ENCODE results near the gene HS3ST6. TPM values are rescaled to one million over a fixed set of nuclear protein-coding genes. Genes with fewer than 3 reads are reported as not detected.

Gene HS3ST6
- total and polyA plus RNA-seq, 9 of the 15 experiments (the other 6 are each of a cell fraction or from before 2014, with no cell fraction given) = not detected

DNA sequence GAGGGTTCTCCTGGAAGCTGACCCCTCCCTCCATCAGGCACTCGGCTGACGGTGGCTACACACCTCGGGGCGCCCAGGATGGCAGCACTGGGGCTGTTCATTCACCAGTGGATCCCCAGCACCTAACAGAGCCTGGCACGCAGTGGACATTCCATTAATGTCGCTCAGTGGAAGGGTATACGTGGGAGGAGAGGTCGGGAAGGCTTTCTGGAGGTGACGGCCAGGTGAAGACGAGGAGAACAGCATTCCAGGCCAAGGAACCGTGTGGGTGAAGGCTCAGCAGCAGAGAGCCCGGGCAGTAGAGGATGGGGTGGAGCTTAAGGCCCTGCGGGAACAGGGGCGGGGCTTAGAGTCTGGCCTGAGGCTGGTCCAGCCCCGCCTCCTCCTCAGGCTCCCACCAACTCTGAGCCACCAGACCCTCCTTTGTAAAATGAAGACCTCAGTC, 2.5 kb upstream of the HS3ST6 start (continued):
- peak; percentile 44; the same call in 1 of the 2 replicates for TF ChIP-seq TOE1 (IDR thresholded peaks at IDR 0.05; ENCODE audit: borderline replicate concordance)
- TF ChIP-seq TOE1 (CRISPR knock-in tag; IDR thresholded peaks at IDR 0.05; ENCODE audit: borderline replicate concordance, low read depth) = no peak
- no peak for TF ChIP-seq CREBBP (IDR thresholded peaks at IDR 0.05; ENCODE audit: low read depth, low read length)
- TF ChIP-seq SREBF1 (IDR thresholded peaks at IDR 0.05; ENCODE audit: borderline replicate concordance, low read depth, low read length) = no peak
- peak in 1 of 2 experiments; percentile 27; a peak in 1 of 4 replicates for TF ChIP-seq NRF1 (conservative IDR thresholded peaks at IDR 0.05 in 1 of 2, IDR thresholded peaks at IDR 0.05 in 1 of 2)
- TF ChIP-seq FOXK2 (conservative IDR thresholded peaks at IDR 0.05 in 1 of 2, IDR thresholded peaks at IDR 0.05 in 1 of 2; ENCODE audit: low read depth in 2 of 2) = no peak
- no peak for TF ChIP-seq MTA2 (IDR thresholded peaks at IDR 0.05; ENCODE audit: low read depth)
- TF ChIP-seq, protein P1, sequence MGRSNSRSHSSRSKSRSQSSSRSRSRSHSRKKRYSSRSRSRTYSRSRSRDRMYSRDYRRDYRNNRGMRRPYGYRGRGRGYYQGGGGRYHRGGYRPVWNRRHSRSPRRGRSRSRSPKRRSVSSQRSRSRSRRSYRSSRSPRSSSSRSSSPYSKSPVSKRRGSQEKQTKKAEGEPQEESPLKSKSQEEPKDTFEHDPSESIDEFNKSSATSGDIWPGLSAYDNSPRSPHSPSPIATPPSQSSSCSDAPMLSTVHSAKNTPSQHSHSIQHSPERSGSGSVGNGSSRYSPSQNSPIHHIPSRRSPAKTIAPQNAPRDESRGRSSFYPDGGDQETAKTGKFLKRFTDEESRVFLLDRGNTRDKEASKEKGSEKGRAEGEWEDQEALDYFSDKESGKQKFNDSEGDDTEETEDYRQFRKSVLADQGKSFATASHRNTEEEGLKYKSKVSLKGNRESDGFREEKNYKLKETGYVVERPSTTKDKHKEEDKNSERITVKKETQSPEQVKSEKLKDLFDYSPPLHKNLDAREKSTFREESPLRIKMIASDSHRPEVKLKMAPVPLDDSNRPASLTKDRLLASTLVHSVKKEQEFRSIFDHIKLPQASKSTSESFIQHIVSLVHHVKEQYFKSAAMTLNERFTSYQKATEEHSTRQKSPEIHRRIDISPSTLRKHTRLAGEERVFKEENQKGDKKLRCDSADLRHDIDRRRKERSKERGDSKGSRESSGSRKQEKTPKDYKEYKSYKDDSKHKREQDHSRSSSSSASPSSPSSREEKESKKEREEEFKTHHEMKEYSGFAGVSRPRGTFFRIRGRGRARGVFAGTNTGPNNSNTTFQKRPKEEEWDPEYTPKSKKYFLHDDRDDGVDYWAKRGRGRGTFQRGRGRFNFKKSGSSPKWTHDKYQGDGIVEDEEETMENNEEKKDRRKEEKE (IDR thresholded peaks at IDR 0.05; ENCODE audit: borderline replicate concordance in 1 of 2, control insufficient read depth in 1 of 2, low read depth in 2 of 2, low read length in 1 of 2) = no peak
- no peak for TF ChIP-seq MCM2 (IDR thresholded peaks at IDR 0.05; ENCODE audit: low read depth)
- no peak for TF ChIP-seq NEUROD1 (IDR thresholded peaks at IDR 0.05; ENCODE audit: borderline replicate concordance, low read depth, low read length, partially characterized antibody)
- no peak for TF ChIP-seq SRSF9 (IDR thresholded peaks at IDR 0.05; ENCODE audit: borderline replicate concordance, low read depth, low read length)
- no peak for TF ChIP-seq ZNF274 (IDR thresholded peaks at IDR 0.05; ENCODE audit: borderline replicate concordance, low read depth, low read length)
- TF ChIP-seq, protein P2, sequence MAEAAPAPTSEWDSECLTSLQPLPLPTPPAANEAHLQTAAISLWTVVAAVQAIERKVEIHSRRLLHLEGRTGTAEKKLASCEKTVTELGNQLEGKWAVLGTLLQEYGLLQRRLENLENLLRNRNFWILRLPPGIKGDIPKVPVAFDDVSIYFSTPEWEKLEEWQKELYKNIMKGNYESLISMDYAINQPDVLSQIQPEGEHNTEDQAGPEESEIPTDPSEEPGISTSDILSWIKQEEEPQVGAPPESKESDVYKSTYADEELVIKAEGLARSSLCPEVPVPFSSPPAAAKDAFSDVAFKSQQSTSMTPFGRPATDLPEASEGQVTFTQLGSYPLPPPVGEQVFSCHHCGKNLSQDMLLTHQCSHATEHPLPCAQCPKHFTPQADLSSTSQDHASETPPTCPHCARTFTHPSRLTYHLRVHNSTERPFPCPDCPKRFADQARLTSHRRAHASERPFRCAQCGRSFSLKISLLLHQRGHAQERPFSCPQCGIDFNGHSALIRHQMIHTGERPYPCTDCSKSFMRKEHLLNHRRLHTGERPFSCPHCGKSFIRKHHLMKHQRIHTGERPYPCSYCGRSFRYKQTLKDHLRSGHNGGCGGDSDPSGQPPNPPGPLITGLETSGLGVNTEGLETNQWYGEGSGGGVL (CRISPR knock-in tag; IDR thresholded peaks at IDR 0.05) = no peak
- no peak for TF ChIP-seq NFXL1 (CRISPR knock-in tag; IDR thresholded peaks at IDR 0.05)
- TF ChIP-seq TEAD1 (CRISPR knock-in tag; IDR thresholded peaks at IDR 0.05) = no peak
- no peak for TF ChIP-seq ZNF589 (CRISPR knock-in tag; IDR thresholded peaks at IDR 0.05; ENCODE audit: low read depth)
- 0 out of 2 replicates have a peak, but pooled peaks have one; percentile 40 for TF ChIP-seq ZBTB1 (CRISPR knock-in tag; IDR thresholded peaks at IDR 0.05; ENCODE audit: borderline replicate concordance, low read depth)
- no peak for TF ChIP-seq ZNF282 (CRISPR knock-in tag; IDR thresholded peaks at IDR 0.05)
- TF ChIP-seq ZNF431 (CRISPR knock-in tag; IDR thresholded peaks at IDR 0.05) = no peak
- TF ChIP-seq ZNF408 (CRISPR knock-in tag; IDR thresholded peaks at IDR 0.05; ENCODE audit: low read depth) = no peak
- TF ChIP-seq POU5F1 (IDR thresholded peaks at IDR 0.05; ENCODE audit: borderline replicate concordance, low read depth, low read length, partially characterized antibody) = no peak
- no peak for TF ChIP-seq KDM4B (IDR thresholded peaks at IDR 0.05; ENCODE audit: borderline replicate concordance in 2 of 2, low read depth in 1 of 2)
- TF ChIP-seq, protein P3, sequence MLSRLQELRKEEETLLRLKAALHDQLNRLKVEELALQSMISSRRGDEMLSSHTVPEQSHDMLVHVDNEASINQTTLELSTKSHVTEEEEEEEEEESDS (CRISPR knock-in tag; IDR thresholded peaks at IDR 0.05) = no peak
